A549 treated with dexamethasone at 1 μM for 4 hours (cell line): ENCODE measurements around the gene SPEM1. TPM values are rescaled to one million over a fixed set of nuclear protein-coding genes. Genes with fewer than 3 reads are reported as not detected.

Source experiments
- total RNA-seq: library from RNA; stranded (reverse); fragments of 200-300 nt; extraction: Qiagen RNA extraction; gene quantifications from 5 replicates; pipeline ENCODE4 v1.2.3, GENCODE V29; 2022

The SPEM1 gene, protein sequence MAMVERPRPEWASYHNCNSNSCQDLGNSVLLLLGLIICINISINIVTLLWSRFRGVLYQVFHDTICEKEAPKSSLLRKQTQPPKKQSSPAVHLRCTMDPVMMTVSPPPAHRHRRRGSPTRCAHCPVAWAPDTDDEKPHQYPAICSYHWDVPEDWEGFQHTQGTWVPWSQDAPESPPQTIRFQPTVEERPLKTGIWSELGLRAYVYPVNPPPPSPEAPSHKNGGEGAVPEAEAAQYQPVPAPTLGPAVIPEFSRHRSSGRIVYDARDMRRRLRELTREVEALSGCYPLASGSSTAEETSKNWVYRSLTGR
- 0.09 to 0.18 TPM (median 0.12 TPM) in 4 of 5 replicates, not detected in the other for total RNA-seq

DNA sequence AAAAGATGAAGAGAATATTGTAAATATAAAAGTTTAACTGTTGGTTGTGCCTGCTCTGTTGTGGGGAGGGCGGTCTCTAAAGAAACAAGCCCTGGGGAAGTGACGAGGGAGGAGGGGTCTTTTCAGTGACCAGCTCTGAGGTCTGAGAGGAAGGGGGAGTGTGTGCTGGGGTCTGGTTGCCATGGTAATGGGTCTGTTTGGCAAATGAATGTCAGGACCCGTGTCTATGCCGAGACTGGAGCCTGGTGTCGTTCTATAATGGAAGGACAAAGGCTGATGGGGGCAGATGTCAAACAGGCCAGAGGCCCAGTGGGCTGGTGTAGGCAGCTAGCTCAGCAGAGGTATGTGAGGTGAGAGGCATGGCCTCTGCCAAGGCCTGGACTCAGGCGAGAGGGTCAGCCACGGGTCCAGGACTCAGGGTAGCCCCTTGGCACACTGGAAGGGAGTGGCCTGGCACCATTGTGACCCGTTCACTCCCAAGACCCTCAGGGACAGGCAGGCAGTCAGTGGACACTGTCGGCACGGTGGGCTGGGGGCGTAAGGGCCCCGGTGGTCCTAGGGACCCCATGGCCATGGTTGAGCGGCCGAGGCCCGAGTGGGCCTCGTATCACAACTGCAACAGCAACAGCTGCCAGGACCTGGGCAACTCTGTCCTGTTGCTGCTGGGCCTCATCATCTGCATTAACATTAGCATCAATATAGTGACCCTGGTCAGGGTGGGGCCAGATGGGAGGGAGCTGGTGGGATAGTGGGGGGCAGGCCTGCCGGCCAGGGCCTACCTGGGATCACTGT is at the start of gene SPEM1:
TSS of gene SPEM1 (plus strand) at position 506 of the 792 bp plus-strand sequence. CDS start at position 567, 61 bp downstream.

GRCh38 chr17:7380855-7381683 is 39.1 kb upstream of the SPEM1 start, which contains the start of gene TNK1:
Gene TNK1, plus strand, starts transcription at chr17:7381089. Its CDS starts 1,838 bp downstream, at chr17:7382927.

GRCh38 chr17:7394452-7395191 is 25.5 kb upstream of the SPEM1 start, which contains the start of gene PLSCR3:
Gene PLSCR3, minus strand, starts transcription at chr17:7394525. Its CDS starts 415 bp downstream, at chr17:7394110.

GRCh38 chr17:7403977-7404736 is 16.0 kb upstream of the SPEM1 start, which contains the start of gene TMEM256:
Gene TMEM256, minus strand, starts transcription at chr17:7404097. Its CDS starts 13 bp downstream, at chr17:7404084.

DNA sequence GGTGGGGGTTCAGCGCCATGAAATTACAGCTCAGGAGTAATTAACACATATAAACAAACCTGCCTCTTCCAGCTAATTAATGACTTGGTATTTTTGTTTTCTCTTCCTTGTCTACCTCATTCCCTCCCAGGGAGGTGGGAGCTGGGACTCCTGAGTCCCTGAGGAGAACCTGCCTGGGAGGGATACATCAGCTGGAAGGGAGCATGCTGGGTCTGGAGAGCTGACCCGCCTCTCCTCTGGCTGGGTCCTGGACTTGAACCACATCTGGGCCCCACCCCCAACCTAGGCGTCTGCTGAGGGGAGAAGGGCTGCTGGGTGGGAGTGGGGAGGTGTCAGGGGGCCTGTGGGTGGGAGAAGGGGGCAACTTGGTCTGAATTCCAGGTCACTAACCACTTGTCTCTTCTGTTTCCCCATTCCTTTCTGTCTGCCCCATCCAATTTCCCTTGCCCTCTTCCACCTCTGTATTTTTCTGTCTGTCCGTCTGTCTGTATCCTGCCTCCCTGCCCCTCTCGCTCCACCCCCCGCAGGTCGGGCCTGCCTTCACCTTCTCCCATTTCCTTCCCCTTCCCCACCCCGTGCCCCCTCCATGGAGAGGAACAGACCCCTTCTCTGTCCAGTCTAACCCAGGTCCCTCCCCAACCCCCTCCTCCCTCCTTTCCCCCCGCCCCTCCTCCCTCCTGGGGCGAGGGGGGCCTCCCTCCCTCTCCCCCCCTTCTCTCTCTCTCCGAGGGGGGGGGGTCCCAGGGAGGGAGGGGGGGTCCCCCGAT is 12.5 kb upstream of the SPEM1 start, which contains the start of gene NLGN2:
TSS of gene NLGN2 (plus strand) at position 361 of the 767 bp plus-strand sequence. CDS start 411 bp downstream, outside the sequence.

GRCh38 chr17:7425316-7425715 is 5.2 kb downstream of the SPEM1 start, which contains the start of gene SPEM2:
Gene SPEM2, plus strand, starts transcription at chr17:7425616. Its CDS starts 73 bp downstream, at chr17:7425689.

DNA sequence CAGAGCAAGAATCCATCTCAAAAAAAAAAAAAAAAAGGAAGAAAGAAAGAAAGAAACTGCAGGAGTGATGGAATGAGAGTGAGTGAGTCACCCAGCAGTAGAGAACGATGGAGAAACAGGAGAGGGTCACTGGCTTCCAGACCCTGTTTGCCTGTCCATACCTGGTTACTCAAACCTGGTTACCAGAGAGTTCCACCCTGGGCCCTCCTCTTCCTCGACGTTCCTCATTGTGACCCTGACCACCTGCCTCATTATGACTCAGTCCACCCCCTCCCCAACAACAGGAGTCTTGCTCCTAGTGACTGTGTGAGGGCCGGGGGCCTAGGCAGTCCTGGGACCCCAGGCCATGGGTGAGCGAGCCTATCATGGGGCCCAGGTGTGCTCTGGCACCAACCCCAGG is 8.4 kb downstream of the SPEM1 start, which contains the start of gene SPEM3:
TSS of gene SPEM3 (plus strand) at position 301 of the 400 bp plus-strand sequence. CDS start at position 347, 46 bp downstream.

GRCh38 chr17:7439462-7440112 is 19.5 kb downstream of the SPEM1 start, which contains the start of gene FGF11:
Gene FGF11, plus strand, starts transcription at chr17:7439512. Its CDS starts 109 bp downstream, at chr17:7439621.

DNA sequence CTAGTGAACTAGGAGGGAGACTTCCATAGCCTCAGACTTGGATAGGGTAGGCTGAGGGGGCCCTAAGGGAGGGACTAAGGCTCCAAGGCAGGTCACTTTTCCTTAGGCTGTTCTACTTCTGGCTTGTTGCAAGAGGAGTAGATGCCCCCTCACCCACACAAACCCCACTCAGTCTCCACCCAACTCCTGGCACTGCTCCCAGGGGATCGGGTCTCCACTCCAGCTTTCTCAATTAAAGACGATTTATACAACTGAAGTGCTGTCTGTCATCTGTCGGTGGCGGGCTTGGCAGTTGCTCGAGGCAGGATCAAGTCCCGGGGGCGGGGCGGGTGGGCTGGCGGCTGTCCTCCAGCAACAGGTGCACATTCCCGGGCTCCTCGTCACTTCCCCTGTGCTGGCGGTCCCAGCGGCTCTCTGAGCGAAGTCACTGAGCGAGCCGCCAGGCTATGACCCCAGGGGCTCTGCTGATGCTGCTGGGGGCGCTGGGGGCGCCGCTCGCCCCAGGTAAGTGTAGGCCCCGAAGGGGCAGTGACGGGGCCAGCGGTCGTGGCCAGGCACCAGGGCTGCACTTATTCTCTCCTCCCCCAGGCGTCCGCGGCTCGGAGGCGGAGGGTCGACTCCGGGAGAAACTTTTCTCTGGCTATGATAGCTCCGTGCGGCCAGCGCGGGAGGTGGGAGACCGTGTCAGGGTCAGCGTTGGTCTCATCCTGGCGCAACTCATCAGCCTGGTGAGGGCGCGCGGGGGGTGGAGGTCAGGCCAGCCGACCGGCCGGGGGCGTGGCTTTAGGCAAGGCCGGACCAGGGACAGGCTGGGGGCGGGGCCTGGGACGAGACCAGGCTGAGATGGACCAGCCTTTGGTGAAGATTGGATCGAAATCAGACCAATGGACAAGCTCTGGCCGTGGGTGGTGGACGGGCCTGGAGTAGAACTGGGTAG is 24.8 kb downstream of the SPEM1 start, which contains the start of gene CHRNB1:
TSS of gene CHRNB1 (plus strand) at position 380 of the 937 bp plus-strand sequence. CDS start at position 447, 67 bp downstream.

Other genes with a start within 250 kb of the SPEM1 start
- gene ASGR1, start 241.0 kb upstream of the SPEM1 start, total RNA-seq = 0.42 to 0.98 TPM (median 0.77 TPM) in 5 replicates
- gene DLG4, start 200.5 kb upstream of the SPEM1 start, total RNA-seq = 4.5 to 7.6 TPM (median 6.4 TPM) in 5 replicates
- 266 to 442 TPM (median 389 TPM) in 5 replicates for gene ACADVL, start 200.4 kb upstream of the SPEM1 start, total RNA-seq
- gene DVL2, start 185.8 kb upstream of the SPEM1 start, total RNA-seq = 33.5 to 47.2 TPM (median 44.9 TPM) in 5 replicates
- 93.9 to 117 TPM (median 104 TPM) in 5 replicates for gene PHF23, start 180.9 kb upstream of the SPEM1 start, total RNA-seq
- 596 to 790 TPM (median 609 TPM) in 5 replicates for gene GABARAP, start 177.9 kb upstream of the SPEM1 start, total RNA-seq
- 218 to 267 TPM (median 246 TPM) in 5 replicates for gene CTDNEP1, start 168.6 kb upstream of the SPEM1 start, total RNA-seq
- 140 to 161 TPM (median 146 TPM) in 5 replicates for gene ELP5, start 168.1 kb upstream of the SPEM1 start, total RNA-seq
- gene CLDN7, start 157.8 kb upstream of the SPEM1 start, total RNA-seq = 1.9 to 3.2 TPM (median 2.6 TPM) in 5 replicates
- 0.30 to 0.69 TPM (median 0.60 TPM) in 5 replicates for gene SLC2A4, start 138.6 kb upstream of the SPEM1 start, total RNA-seq
- gene YBX2, start 125.7 kb upstream of the SPEM1 start, total RNA-seq = 0.45 to 0.76 TPM (median 0.57 TPM) in 5 replicates
- gene EIF5A, start 112.7 kb upstream of the SPEM1 start, total RNA-seq = 1,536 to 1,701 TPM (median 1,628 TPM) in 5 replicates
- gene GPS2, start 105.0 kb upstream of the SPEM1 start, total RNA-seq = 82.4 to 111 TPM (median 103 TPM) in 5 replicates
- gene NEURL4, start 91.0 kb upstream of the SPEM1 start, total RNA-seq = 15.2 to 33.7 TPM (median 30.6 TPM) in 5 replicates
- gene ACAP1, start 83.8 kb upstream of the SPEM1 start, total RNA-seq = 1.4 to 3.6 TPM (median 2.7 TPM) in 5 replicates
- 9.7 to 12.6 TPM (median 11.4 TPM) in 5 replicates for gene KCTD11, start 68.2 kb upstream of the SPEM1 start, total RNA-seq
- gene TMEM95, start 65.2 kb upstream of the SPEM1 start, total RNA-seq = not detected in 5 replicates
- 1.1 to 1.5 TPM (median 1.3 TPM) in 5 replicates for gene TNK1, start 39.2 kb upstream of the SPEM1 start, total RNA-seq
- gene PLSCR3, start 25.8 kb upstream of the SPEM1 start, total RNA-seq = 36.7 to 50.6 TPM (median 41.6 TPM) in 5 replicates
- 204 to 220 TPM (median 207 TPM) in 5 replicates for gene TMEM256, start 16.2 kb upstream of the SPEM1 start, total RNA-seq
- gene NLGN2, start 12.5 kb upstream of the SPEM1 start, total RNA-seq = 11.3 to 19.7 TPM (median 17.9 TPM) in 5 replicates
- 0.13 to 0.18 TPM in 2 of 5 replicates, not detected in the others for gene SPEM2, start 5.3 kb downstream of the SPEM1 start, total RNA-seq
- 0.02 to 0.05 TPM (median 0.04 TPM) in 3 of 5 replicates, not detected in the others for gene SPEM3, start 8.5 kb downstream of the SPEM1 start, total RNA-seq
- gene TMEM102, start 15.1 kb downstream of the SPEM1 start, total RNA-seq = 10.3 to 14.6 TPM (median 13.0 TPM) in 5 replicates
- gene FGF11, start 19.2 kb downstream of the SPEM1 start, total RNA-seq = 1.1 to 1.3 TPM (median 1.1 TPM) in 5 replicates
- 6.9 to 11.8 TPM (median 9.0 TPM) in 5 replicates for gene CHRNB1, start 24.7 kb downstream of the SPEM1 start, total RNA-seq
- 20.6 to 29.5 TPM (median 27.8 TPM) in 5 replicates for gene ZBTB4, start 59.3 kb downstream of the SPEM1 start, total RNA-seq
- gene SLC35G6, start 61.1 kb downstream of the SPEM1 start, total RNA-seq = not detected in 5 replicates
- gene POLR2A, start 64.0 kb downstream of the SPEM1 start, total RNA-seq = 49.1 to 95.5 TPM (median 91.3 TPM) in 5 replicates
- 6.8 to 12.9 TPM (median 12.1 TPM) in 5 replicates for gene TNFSF12, start 128.7 kb downstream of the SPEM1 start, total RNA-seq
- 0.46 to 0.83 TPM (median 0.62 TPM) in 5 replicates for gene TNFSF13, start 138.4 kb downstream of the SPEM1 start, total RNA-seq
- 87.8 to 104 TPM (median 102 TPM) in 5 replicates for gene SENP3, start 141.6 kb downstream of the SPEM1 start, total RNA-seq
- 24.8 to 38.2 TPM (median 33.6 TPM) in 5 replicates for gene CD68, start 159.3 kb downstream of the SPEM1 start, total RNA-seq
- gene MPDU1, start 163.5 kb downstream of the SPEM1 start, total RNA-seq = 117 to 135 TPM (median 121 TPM) in 5 replicates
- 0.16 to 0.27 TPM (median 0.20 TPM) in 5 replicates for gene SOX15, start 169.8 kb downstream of the SPEM1 start, total RNA-seq
- gene FXR2, start 194.6 kb downstream of the SPEM1 start, total RNA-seq = 45.4 to 60.2 TPM (median 59.3 TPM) in 5 replicates
- gene SAT2, start 207.5 kb downstream of the SPEM1 start, total RNA-seq = 61.1 to 73.5 TPM (median 62.9 TPM) in 5 replicates
- 0.27 to 0.56 TPM (median 0.43 TPM) in 5 replicates for gene SHBG, start 209.8 kb downstream of the SPEM1 start, total RNA-seq
- gene ATP1B2, start 230.6 kb downstream of the SPEM1 start, total RNA-seq = 0.08 to 0.46 TPM (median 0.39 TPM) in 5 replicates